ENCODE results near the gene LCMT2.

The LCMT2 gene, protein sequence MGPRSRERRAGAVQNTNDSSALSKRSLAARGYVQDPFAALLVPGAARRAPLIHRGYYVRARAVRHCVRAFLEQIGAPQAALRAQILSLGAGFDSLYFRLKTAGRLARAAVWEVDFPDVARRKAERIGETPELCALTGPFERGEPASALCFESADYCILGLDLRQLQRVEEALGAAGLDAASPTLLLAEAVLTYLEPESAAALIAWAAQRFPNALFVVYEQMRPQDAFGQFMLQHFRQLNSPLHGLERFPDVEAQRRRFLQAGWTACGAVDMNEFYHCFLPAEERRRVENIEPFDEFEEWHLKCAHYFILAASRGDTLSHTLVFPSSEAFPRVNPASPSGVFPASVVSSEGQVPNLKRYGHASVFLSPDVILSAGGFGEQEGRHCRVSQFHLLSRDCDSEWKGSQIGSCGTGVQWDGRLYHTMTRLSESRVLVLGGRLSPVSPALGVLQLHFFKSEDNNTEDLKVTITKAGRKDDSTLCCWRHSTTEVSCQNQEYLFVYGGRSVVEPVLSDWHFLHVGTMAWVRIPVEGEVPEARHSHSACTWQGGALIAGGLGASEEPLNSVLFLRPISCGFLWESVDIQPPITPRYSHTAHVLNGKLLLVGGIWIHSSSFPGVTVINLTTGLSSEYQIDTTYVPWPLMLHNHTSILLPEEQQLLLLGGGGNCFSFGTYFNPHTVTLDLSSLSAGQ

GRCh38 chr15:43329960-43330779, at the start of gene LCMT2:
TSS of gene LCMT2 (minus strand) at chr15:43330573. CDS start at chr15:43330489, 84 bp downstream.
- H3K36me3 ChIP-seq (replicated peaks; ENCODE audit: low read depth, low read length), result no peaks in the 10 kb centered on the region
- H3K79me2 ChIP-seq (ENCODE audit: low read length), result no peaks in the 10 kb centered on the region
- H3K27me3 ChIP-seq (ENCODE audit: low read depth, low read length), result no peaks in the 10 kb centered on the region
- H3K4me3 ChIP-seq (ENCODE audit: low read length), result peak within 1 kb of the TSS; percentile 60
- H4K20me1 ChIP-seq (ENCODE audit: insufficient read depth, low read length), result no peaks in the 10 kb centered on the region
- peak within 1 kb of the TSS; percentile 76; the same call in 1 of the 2 replicates for H2AFZ ChIP-seq (ENCODE audit: low read depth, low read length)
- TF ChIP-seq EZH2phosphoT487 (IDR thresholded peaks at IDR 0.05; ENCODE audit: low read depth) (no peak), CTCF (IDR thresholded peaks at IDR 0.05; ENCODE audit: low read depth, low read length) (no peak)
- H3K9me3 ChIP-seq (ENCODE audit: insufficient read depth, low read length), result no peaks in the 10 kb centered on the region
- peaks cover 6% of the 10 kb centered on the region for H3K4me1 ChIP-seq (ENCODE audit: low read length)
- H3K4me2 ChIP-seq (ENCODE audit: low read length), result peak within 1 kb of the TSS; percentile 25
- no peak within 1 kb of the TSS for H3K9ac ChIP-seq (ENCODE audit: low read length)
- H3K27ac ChIP-seq (ENCODE audit: low read length), result no peak within 1 kb of the TSS

GRCh38 chr15:43378601-43379000, 48.2 kb upstream of the LCMT2 start:
- H3K27ac ChIP-seq (ENCODE audit: low read length), result no peak overlapping the region
- H2AFZ ChIP-seq (ENCODE audit: low read depth, low read length), result no peak overlapping the region
- peaks cover 45% of the 10 kb centered on the region for H3K36me3 ChIP-seq (replicated peaks; ENCODE audit: low read depth, low read length)
- no peaks in the 10 kb centered on the region for H3K4me1 ChIP-seq (ENCODE audit: low read length)
- no peaks in the 10 kb centered on the region for H3K27me3 ChIP-seq (ENCODE audit: low read depth, low read length)
- TF ChIP-seq CTCF (IDR thresholded peaks at IDR 0.05; ENCODE audit: low read depth, low read length) (no peak), EZH2phosphoT487 (IDR thresholded peaks at IDR 0.05; ENCODE audit: low read depth) (no peak)
- no peak overlapping the region for H3K9ac ChIP-seq (ENCODE audit: low read length)
- H3K79me2 ChIP-seq (ENCODE audit: low read length), result peaks cover 10% of the 10 kb centered on the region
- peaks cover 6% of the 10 kb centered on the region; the same call in 1 of the 2 replicates for H4K20me1 ChIP-seq (ENCODE audit: insufficient read depth, low read length)
- H3K9me3 ChIP-seq (ENCODE audit: insufficient read depth, low read length), result no peaks in the 10 kb centered on the region
- no peak overlapping the region for H3K4me3 ChIP-seq (ENCODE audit: low read length)
- no peak overlapping the region for H3K4me2 ChIP-seq (ENCODE audit: low read length)

GRCh38 chr15:43376017-43376705, 45.8 kb upstream of the LCMT2 start:
- H3K36me3 ChIP-seq (replicated peaks; ENCODE audit: low read depth, low read length), result peaks cover 36% of the 10 kb centered on the region
- H3K4me2 ChIP-seq (ENCODE audit: low read length), result no peak overlapping the region
- peaks cover 32% of the 10 kb centered on the region for H3K79me2 ChIP-seq (ENCODE audit: low read length)

More at GRCh38 chr15:43376017-43376705, 45.8 kb upstream of the LCMT2 start:
- H3K4me1 ChIP-seq (ENCODE audit: low read length), result peaks cover 9% of the 10 kb centered on the region
- TF ChIP-seq EZH2phosphoT487 (IDR thresholded peaks at IDR 0.05; ENCODE audit: low read depth), result no peak
- peak; percentile 79 for TF ChIP-seq CTCF (IDR thresholded peaks at IDR 0.05; ENCODE audit: low read depth, low read length)
- no peaks in the 10 kb centered on the region for H3K27me3 ChIP-seq (ENCODE audit: low read depth, low read length)
- no peak overlapping the region for H3K9ac ChIP-seq (ENCODE audit: low read length)
- no peaks in the 10 kb centered on the region for H3K9me3 ChIP-seq (ENCODE audit: insufficient read depth, low read length)
- H3K27ac ChIP-seq (ENCODE audit: low read length), result no peak overlapping the region
- H2AFZ ChIP-seq (ENCODE audit: low read depth, low read length), result no peak overlapping the region
- H3K4me3 ChIP-seq (ENCODE audit: low read length), result no peak overlapping the region
- H4K20me1 ChIP-seq (ENCODE audit: insufficient read depth, low read length), result peaks cover 6% of the 10 kb centered on the region; the same call in 1 of the 2 replicates

Data from OCI-LY3 (cell line).